NCI-H2081 treated with DMSO at 0.1 percent for 48 hours (cell line): Measurements from ENCODE around the gene TRMT61A.
"Not testable (repeated sequence)": the region's sequence is repeated elsewhere in the genome, so short reads cannot be mapped to it uniquely, and the experiment has no call there.

Experiments
- DNase-seq: peaks from one replicate; lab custom pipeline; 2025; lab: John Stamatoyannopoulos, UW

The TRMT61A gene

DNA sequence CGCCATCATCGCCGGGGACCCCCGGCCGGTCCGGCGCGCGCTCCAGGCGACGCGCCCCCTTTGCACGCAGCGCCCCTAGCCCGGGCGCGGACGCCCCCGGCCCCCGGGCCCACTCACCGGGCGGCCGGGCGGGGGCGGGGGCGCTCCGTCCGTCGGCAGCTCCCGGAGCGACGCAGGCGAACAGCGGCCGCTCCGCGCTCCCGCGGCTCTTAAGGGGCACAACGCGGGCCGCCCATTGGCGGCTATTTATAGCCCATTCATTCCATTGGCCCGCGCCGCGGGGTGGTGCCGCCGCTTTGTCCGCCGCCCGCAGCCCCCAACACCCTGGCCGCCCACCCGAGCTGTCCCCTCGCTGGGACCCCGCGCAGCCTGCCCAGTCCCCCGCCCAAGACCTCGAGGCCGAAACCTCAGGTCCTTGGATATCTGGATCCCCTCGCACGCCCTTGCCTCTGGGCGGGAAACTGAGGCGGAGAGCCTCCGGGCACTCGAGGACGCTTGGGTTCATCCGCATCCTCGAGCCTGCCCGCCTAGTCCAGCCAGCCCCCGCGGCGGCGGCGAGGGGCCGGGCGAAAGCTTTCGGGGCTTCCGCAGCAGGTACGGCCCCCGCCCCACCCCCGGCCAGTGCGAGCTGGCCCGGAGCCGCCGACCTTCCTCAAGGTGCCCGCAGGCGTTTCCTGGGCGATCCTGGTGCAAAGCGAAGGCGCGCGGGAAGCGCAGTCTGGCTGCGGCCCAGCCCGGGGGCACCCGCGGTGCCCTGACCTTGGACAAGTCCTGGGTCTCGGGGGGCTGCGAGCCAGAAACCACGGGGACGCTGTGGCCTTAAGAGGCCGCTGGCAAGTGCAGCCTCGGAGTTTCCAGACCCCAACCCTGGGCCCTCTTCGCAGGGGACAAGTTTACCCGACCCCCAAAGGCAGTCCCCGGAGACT lies 6.1 kb upstream of the TRMT61A start, which contains the start of gene CKB:
TSS of gene CKB (minus strand) at position 182 of the 926 bp plus-strand sequence. CDS start 337 bp downstream, outside the sequence.
- DNase-seq, result peak; percentile 41

DNA sequence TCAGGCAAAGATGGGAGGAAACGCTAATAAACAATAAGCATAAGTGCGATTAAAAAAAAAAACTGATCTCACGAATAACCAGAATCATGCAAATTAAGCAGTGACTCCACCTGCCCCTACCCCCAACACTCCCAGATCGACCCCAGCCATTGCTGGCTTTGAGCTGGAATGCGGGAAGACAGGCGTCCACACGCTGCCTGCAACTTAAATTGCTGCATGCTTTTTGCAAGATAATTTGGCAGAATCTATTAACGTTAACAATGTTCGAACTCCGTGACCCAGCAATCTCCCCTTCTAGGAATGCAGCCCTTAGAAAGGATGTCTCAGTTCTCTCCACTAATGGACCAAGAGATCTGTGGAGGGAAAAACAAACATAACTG lies 5.4 kb upstream of the TRMT61A start:
- no peak for DNase-seq

DNA sequence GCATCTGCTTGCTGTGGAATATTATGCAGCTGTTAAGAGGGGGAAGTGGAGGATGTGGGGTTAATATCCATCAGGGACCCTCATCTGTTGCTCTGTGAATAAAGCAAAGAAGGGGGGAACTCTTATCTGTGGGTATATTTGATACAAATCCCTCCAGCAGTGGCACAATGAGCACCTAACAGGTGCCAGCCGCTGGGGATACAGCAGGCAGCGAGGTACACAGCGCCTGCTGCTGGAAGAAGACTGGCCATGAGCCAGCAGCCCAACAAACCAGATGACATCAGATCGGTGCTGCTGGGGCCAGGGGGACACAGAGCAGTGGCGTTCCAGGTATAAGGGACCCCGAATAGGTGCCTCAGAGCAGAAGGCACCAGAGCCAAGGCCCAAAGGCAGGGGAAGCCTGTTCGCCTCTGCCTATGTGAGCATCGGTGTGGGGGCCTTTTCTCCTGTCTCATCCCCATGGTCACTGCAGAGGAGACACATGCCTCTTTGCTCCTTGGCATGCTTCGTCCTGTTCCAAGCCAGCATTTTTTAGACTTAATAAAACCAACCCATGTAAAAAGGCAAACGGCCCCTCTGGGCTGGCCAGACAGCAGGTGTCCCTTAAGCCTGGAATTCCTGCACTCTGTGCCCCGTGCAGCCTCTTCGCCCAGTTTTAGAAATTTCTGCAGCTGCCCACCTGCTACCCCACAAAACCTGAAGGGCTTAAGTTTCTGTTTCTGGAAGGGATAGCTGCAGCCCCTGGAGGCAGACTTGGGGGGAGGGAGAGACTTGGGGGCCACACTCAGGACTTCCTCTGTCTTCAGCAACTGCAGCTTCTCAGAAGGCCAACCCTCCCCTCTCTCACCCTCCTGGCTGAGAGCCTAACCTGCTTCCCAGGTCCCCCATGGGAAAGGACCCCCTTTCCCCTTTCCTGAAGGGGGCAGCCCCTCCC lies 4.7 kb upstream of the TRMT61A start:
- DNase-seq, result no peak

DNA sequence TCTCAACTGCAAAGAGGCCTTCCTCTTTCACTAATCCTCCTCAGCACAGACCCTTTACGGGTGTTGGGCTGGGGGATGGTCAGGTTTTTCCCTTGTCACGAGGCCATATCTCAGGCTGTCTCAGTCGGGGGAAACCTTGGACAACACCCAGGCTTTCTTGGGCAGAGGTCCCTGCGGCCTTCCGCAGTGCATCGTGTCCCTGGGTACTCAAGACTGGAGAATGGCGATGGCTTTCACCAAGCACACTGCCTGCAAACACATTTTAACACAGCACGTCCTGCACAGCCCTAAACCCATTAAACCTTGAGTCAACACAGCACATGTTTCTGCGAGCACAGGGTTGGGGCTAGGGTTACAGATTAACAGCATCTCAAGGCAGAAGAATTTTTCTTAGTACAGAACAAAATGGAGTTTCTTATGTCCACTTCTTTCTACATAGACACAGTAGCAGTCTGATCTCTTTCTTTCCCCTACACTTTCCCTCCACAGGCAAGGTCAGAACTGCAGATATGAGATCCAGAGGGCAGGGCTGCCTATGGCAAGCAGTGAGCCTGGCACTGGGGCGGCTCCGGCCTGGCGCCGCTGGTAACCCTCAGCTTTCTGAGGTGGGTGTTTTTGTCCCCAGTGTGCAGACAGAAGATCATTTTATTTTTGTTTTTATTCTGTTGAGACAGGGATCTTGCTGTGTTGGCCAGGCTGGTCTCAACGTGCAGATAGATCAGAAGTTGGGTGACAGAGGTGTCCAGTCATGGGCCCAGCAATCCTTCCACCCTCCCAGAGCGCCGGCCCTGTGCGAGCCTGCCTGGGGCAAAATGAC lies 3.4 kb upstream of the TRMT61A start:
- not testable (repeated sequence) for DNase-seq

- no peak for DNase-seq
These were observed 2.6 kb upstream of the TRMT61A start for GRCh38 chr14:103526247-103526913.

DNA sequence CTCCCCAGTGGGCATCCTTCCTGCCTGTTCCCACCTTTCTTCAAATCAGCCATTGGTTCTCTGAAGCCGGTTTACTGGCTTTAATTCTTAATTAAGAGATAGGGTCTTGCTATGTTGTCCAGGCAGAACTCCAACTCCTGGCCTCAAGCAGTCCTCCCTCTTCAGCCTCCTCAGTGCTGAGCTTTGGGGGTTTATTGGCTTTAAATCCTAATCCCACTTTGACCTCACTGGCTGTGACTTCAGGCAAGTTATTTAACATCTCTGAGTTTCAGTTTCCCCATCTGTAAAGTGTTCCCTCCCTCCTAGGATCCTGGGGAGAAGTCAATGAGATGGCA lies 2.1 kb upstream of the TRMT61A start:
- no peak for DNase-seq

DNA sequence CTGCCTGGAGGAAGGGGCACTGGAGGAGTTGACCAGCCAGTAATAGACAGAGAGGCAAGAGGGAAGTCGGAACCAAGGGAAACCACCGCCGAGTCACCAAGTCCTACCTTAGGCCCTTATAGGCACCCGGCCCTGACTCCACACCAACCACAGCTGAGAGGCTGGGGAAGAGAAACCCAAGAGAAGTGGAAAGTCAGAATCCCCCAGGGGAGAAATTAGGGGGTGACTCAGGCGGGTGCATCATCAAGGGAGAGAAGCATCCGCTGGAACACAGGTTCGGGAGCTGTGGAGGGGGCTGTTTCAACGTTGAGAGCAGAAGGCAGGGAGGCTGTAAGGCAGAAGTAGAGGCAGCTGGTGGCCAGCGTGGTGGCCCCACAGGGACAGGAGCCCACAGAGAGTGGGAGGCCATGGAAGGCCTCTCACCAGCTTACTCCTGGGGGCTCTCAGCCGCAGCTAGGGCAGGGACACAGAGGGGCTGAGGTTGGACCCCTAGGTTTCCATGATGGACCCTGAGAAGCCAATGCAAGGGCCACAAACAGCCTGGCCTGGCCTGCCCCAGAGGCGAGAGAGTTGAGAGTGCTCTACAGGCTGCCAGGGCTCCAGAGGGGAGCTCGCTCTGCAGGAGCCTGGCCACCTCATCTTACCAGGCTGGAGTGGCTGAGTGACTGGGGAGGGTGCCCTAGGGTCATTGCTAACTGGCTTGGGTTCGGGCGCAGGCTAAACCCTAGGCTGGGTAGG lies 1.4 kb upstream of the TRMT61A start:
- no peak for DNase-seq

- DNase-seq, result no peak
These were observed 830 bp upstream of the TRMT61A start for GRCh38 chr14:103528146-103528586.

- DNase-seq, result no peak
These were observed 678 bp downstream of the TRMT61A start for GRCh38 chr14:103529383-103530365.

DNA sequence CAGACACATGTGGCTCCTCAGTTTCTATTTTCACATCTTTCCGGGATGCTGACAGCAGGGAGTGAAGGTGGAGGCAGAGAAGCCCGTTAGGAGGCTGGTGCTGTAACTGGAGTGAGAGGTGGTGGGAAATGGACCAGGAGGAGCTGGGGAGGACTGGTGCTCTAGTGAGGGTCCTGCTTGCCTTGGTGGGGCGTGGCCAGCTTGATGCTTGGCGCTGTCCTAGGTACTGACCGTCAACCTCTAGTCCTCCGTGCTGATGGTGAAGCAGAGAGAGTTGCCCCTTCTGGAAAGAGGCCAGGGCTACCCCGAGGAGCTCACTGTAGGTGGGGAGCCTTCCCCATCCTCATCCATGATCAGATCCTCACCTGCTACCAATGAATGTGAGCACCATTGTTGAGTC lies 1.4 kb downstream of the TRMT61A start:
- DNase-seq, result no peak

DNA sequence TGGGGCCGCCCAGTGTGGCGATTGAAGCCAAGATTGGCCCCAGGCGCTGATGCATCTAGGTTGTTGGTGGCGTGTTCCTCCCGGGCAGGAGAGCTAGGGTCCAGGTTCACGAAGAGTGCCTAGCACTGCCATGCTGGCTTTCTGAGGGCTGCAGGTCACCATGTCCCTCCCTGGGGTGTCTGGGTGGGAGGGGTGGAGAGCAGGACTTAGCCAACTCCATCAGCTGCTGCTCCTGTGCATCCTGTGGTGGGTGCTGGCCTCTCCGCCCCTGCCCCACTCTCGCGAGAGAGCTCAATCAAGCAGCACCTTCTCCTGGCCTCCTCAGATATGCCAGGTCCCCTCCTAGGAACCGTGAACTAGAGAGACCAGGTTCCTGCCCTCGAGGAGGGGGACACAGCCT lies 1.8 kb downstream of the TRMT61A start:
- no peak for DNase-seq

- DNase-seq, result no peak
These were observed 2.6 kb downstream of the TRMT61A start for GRCh38 chr14:103531421-103532215.

DNA sequence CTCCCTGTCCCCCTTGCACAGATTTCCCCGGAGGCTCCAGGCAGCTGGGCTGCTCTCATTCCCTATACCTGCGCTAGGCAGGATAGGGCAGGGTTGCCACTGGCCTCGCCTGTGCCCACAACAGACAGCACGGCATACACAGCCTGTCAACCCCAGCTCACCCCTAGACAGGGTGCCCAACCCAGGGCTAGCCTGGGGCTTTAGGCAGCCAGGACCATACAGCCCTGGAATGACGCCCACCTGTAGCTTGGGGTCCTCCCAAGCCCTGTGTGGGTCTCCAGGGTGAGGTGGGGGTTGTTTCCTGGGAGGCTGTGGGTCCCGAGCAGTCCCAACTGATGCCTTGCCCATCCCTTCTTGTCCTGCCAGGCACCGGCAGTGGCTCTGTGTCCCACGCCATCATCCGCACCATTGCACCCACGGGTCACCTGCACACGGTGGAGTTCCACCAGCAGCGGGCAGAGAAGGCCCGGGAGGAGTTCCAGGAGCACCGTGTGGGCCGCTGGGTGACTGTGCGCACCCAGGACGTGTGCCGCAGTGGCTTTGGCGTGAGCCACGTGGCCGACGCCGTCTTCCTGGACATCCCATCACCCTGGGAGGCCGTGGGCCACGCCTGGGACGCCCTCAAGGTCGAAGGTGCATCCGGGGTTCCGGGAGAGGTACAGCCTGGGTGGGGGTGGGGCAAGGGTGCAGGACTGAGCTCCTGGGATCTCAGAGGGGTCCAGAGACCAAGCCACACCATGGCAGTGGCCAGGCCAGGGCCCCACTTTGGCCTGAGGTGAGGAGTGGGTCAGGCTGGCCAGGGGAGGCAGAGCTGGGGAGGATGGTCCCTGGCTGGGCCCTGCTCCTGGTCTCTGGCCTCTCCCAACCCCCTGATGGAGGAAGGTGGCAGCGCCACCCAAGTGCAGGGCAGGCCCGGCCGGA lies 3.5 kb downstream of the TRMT61A start:
- no peak for DNase-seq

DNA sequence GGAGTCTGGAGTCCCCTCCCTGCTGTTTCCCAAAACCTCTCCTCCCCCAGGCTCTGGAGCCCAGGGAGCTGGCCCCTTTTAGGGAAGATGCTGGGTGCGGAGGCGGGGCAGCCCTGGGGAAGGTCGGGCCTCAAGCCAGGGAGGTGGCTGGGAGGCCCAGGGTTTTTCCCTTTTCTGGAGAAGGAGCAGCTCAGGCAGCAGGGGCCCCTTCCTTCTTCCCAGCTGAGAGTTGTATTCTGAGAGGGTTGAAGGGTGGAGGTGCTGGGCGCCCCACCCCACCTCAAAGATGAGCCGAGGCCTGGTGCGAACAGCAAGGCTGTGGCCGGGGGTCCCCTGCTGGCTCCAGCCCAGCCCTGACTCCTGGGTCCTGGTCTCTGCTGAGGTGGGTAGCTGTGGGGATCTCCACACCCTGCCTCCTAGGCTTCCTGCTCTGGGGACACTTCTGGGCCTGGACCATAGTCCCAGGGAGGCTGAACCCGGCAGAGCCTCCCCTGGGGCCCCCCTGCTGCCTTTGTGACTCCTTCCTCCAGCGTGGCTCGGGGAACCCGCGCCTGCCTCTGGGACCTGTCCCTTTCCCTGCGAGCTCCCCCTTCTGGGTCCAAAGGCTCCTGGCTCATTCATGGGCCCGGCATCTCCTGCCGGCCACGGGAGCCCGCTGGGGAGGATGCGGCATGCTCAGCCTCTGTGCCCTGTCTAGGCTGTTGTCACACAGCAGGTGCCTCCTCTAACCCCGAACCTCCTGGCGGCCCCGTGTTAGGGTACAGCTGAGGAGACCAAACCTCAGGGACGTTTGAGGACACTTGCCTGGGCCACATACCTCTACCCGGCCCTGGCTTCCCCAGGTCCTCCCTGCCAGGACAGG lies 4.4 kb downstream of the TRMT61A start:
- DNase-seq, result no peak

GRCh38 chr14:103533999-103534575 lies 5.1 kb downstream of the TRMT61A start:
- DNase-seq, result no peak

- no peak for DNase-seq
These were observed 5.6 kb downstream of the TRMT61A start for GRCh38 chr14:103534576-103535061.
